ENCODE measurements around the gene PCSK9.

The PCSK9 gene

DNA sequence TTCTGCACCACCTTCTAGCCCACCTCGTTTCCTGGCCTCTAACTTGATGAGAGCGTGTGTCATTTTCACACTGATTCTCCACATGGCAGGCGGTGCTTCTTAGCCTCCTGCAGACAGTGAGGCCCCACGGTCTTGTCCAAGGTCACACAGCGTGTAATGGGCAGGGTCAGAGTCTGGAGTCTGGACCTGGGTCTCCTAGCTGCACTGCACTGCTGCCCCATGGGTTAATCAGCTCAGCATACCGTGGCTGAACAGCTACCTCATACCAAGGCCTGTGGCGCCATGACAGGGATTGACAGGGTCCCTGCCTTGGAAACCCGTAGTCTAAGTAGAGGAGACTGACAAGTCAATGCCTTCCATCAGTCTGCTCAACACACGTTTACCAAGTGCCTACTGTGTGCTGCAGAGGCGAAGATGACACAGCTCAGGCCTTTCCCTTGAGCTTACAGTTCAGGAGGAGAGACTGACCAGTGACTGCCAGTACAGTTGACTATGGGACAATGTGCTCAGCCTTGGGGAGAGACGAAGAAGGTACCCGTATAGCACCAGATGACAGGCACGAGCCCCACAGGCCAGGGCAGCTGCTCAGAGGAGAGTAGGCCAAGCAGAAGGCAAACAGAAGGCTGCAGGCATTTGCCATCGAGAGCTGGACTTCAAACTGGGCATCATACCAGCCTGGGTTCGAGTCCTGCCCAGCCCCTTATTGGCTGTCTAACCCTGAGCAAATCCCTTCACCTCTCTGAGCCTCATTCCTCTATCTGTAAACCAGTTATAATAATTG, 5.5 kb downstream of the PCSK9 start:
- peaks cover 6% of the 10 kb centered on the region; the same call in 1 of the 2 replicates for H3K4me1 ChIP-seq (ENCODE audit: insufficient read depth, low read length)
- no peak overlapping the region for H3K9ac ChIP-seq (ENCODE audit: low read depth, low read length)
- no peaks in the 10 kb centered on the region for H3K36me3 ChIP-seq (ENCODE audit: insufficient read depth, low read length)
- H3K9me3 ChIP-seq (ENCODE audit: control insufficient read depth, insufficient read depth, low read length), result no peaks in the 10 kb centered on the region

DNA sequence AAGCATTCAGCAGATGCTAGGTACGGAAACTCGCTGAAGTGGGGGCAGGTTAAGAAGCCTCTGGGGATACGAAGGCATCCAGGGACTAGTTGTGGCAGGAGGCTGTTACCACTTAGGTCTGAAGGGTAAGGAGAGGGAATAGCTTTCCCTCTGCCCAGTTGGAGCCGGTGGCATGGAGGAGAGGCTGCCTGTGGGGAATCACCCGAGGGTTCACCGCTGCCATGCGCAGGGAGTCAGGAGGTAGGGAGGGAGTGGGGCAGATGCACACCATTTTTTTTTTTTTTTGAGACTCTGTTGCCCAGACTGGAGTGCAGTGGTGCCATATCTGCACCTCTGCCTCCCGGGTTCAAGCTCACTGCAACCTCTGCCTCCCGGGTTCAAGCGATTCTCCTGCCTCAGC, 6.1 kb downstream of the PCSK9 start:
- H3K4me1 ChIP-seq (ENCODE audit: insufficient read depth, low read length), result peaks cover 6% of the 10 kb centered on the region; the same call in 1 of the 2 replicates
- H3K9ac ChIP-seq (ENCODE audit: low read depth, low read length), result no peak overlapping the region
- no peaks in the 10 kb centered on the region for H3K9me3 ChIP-seq (ENCODE audit: control insufficient read depth, insufficient read depth, low read length)
- H3K36me3 ChIP-seq (ENCODE audit: insufficient read depth, low read length), result no peaks in the 10 kb centered on the region

DNA sequence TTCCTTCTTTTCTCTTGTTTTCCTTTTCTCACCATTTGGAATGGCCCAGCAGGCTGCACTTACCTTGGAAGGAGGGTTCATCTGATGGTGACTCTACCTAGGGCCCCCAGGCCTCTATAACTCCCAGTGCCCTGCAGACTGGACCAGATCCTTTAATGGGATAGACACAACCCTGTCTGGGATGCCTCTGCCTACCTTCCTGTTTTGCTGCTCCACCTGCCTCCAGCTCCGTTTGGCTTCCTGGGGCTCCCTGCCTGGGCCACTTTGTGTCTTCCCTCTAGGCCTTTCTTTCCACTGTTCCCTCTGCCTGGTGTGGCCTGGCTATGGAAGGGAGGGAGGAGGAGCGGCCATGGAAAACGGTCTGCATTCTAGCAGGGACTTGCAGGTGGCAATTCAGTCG, 7.5 kb downstream of the PCSK9 start:
- Histone ChIP-seq H3K9ac (ENCODE audit: low read depth, low read length) (no peak overlapping the region), H3K4me1 (ENCODE audit: insufficient read depth, low read length) (peaks cover 6% of the 10 kb centered on the region; the same call in 1 of the 2 replicates), H3K36me3 (ENCODE audit: insufficient read depth, low read length) (no peaks in the 10 kb centered on the region), H3K9me3 (ENCODE audit: control insufficient read depth, insufficient read depth, low read length) (no peaks in the 10 kb centered on the region)

GRCh38 chr1:55047611-55048010, 8.3 kb downstream of the PCSK9 start:
- Histone ChIP-seq H3K36me3 (ENCODE audit: insufficient read depth, low read length) (no peaks in the 10 kb centered on the region; the same call in 1 of the 2 replicates), H3K4me1 (ENCODE audit: insufficient read depth, low read length) (peaks cover 4% of the 10 kb centered on the region; the same call in 1 of the 2 replicates), H3K9me3 (ENCODE audit: control insufficient read depth, insufficient read depth, low read length) (no peaks in the 10 kb centered on the region)

GRCh38 chr1:55048453-55049270, 9.3 kb downstream of the PCSK9 start:
- Histone ChIP-seq H3K9me3 (ENCODE audit: control insufficient read depth, insufficient read depth, low read length) (no peaks in the 10 kb centered on the region), H3K36me3 (ENCODE audit: insufficient read depth, low read length) (no peaks in the 10 kb centered on the region; the same call in 1 of the 2 replicates), H3K9ac (ENCODE audit: low read depth, low read length) (no peak overlapping the region), H3K4me1 (ENCODE audit: insufficient read depth, low read length) (no peaks in the 10 kb centered on the region)

More at GRCh38 chr1:55047611-55048010, 8.3 kb downstream of the PCSK9 start:
- no peak overlapping the region for H3K9ac ChIP-seq (ENCODE audit: low read depth, low read length)

DNA sequence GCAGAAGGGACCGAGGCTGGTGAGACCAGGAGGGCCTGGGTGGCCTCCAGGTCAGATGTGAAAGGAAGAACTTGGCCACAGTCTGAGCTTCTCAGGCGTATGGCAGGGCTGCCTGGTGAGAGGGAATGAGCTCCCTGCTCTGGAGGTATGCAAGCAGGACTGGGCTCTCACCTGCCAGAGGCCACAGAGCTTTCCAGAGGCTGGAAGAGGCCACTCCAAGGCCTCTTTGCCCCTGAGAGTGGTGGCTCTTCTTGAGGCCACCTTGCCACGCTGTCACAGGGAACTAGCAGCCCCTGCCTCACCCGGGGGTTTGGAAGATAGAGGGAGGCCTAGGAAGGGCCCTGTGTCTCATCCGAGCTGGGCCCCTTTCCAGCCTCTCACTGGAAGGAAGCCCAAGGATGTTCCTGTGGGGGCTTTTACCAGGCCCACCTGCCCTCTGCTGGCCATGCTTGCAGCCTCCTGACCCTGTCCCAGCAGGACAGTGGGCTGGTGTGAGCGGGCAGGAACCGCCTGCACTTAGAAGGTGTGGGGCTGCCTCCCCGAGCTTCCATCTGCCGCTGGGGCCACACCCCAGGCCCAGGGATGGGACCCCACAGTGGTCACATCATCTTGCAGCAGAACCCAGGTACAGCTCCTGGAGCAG, 10.0 kb downstream of the PCSK9 start:
- no peaks in the 10 kb centered on the region for H3K4me1 ChIP-seq (ENCODE audit: insufficient read depth, low read length)
- H3K36me3 ChIP-seq (ENCODE audit: insufficient read depth, low read length), result no peaks in the 10 kb centered on the region; the same call in 1 of the 2 replicates
- H3K9ac ChIP-seq (ENCODE audit: low read depth, low read length), result no peak overlapping the region
- no peaks in the 10 kb centered on the region for H3K9me3 ChIP-seq (ENCODE audit: control insufficient read depth, insufficient read depth, low read length)

DNA sequence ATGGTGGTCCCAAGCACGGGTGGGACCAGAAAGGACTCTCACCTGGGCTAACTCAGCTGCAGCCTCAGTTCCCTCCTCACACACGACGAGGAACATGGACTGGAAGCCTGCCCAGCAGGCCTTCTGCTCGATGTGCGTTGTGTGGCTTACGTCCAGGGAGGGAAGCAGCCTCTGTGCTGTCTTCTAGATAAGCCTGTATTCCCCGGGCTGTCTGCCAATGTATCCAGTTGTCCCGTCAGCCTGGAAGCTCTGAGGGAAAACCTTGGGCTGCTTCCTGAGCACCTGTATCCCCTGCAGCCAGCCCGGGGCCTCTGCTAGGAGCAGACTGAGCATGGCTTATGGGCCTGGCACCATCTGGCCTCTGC, 10.5 kb downstream of the PCSK9 start:
- Histone ChIP-seq H3K9ac (ENCODE audit: low read depth, low read length) (no peak overlapping the region), H3K36me3 (ENCODE audit: insufficient read depth, low read length) (no peaks in the 10 kb centered on the region; the same call in 1 of the 2 replicates), H3K4me1 (ENCODE audit: insufficient read depth, low read length) (no peaks in the 10 kb centered on the region), H3K9me3 (ENCODE audit: control insufficient read depth, insufficient read depth, low read length) (no peaks in the 10 kb centered on the region)

GRCh38 chr1:55050283-55050682, 10.9 kb downstream of the PCSK9 start:
- Histone ChIP-seq H3K4me1 (ENCODE audit: insufficient read depth, low read length) (no peaks in the 10 kb centered on the region), H3K36me3 (ENCODE audit: insufficient read depth, low read length) (no peaks in the 10 kb centered on the region; the same call in 1 of the 2 replicates), H3K9me3 (ENCODE audit: control insufficient read depth, insufficient read depth, low read length) (no peaks in the 10 kb centered on the region), H3K9ac (ENCODE audit: low read depth, low read length) (no peak overlapping the region)

DNA sequence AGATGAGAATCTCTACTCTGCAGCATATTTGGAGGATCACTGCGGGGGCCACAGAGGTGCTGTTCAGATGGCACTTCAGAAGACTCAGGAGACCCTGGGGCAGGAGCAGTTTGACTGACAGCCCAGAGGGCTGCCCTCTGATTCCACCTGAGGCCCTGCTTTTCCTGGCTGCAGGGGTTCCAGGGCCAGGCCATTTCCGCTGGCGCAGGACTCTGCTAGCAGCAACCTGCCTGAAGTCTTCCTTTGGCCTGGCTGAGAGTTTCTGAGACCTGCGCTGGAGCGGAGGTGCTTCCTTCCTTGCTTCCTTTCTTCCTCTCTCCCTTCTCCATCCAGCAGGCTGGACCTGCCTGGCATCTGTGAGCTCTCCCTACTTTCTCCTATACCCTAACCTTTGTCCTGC, 11.8 kb downstream of the PCSK9 start:
- Histone ChIP-seq H3K9me3 (ENCODE audit: control insufficient read depth, insufficient read depth, low read length) (no peaks in the 10 kb centered on the region), H3K36me3 (ENCODE audit: insufficient read depth, low read length) (no peaks in the 10 kb centered on the region; the same call in 1 of the 2 replicates), H3K4me1 (ENCODE audit: insufficient read depth, low read length) (no peaks in the 10 kb centered on the region), H3K9ac (ENCODE audit: low read depth, low read length) (no peak overlapping the region)

GRCh38 chr1:55051621-55052020, 12.3 kb downstream of the PCSK9 start:
- Histone ChIP-seq H3K36me3 (ENCODE audit: insufficient read depth, low read length) (no peaks in the 10 kb centered on the region; the same call in 1 of the 2 replicates), H3K4me1 (ENCODE audit: insufficient read depth, low read length) (no peaks in the 10 kb centered on the region), H3K9me3 (ENCODE audit: control insufficient read depth, insufficient read depth, low read length) (no peaks in the 10 kb centered on the region), H3K9ac (ENCODE audit: low read depth, low read length) (no peak overlapping the region)

GRCh38 chr1:55052221-55053142, 13.1 kb downstream of the PCSK9 start:
- Histone ChIP-seq H3K9ac (ENCODE audit: low read depth, low read length) (no peak overlapping the region), H3K4me1 (ENCODE audit: insufficient read depth, low read length) (no peaks in the 10 kb centered on the region), H3K9me3 (ENCODE audit: control insufficient read depth, insufficient read depth, low read length) (no peaks in the 10 kb centered on the region), H3K36me3 (ENCODE audit: insufficient read depth, low read length) (no peaks in the 10 kb centered on the region; the same call in 1 of the 2 replicates)

DNA sequence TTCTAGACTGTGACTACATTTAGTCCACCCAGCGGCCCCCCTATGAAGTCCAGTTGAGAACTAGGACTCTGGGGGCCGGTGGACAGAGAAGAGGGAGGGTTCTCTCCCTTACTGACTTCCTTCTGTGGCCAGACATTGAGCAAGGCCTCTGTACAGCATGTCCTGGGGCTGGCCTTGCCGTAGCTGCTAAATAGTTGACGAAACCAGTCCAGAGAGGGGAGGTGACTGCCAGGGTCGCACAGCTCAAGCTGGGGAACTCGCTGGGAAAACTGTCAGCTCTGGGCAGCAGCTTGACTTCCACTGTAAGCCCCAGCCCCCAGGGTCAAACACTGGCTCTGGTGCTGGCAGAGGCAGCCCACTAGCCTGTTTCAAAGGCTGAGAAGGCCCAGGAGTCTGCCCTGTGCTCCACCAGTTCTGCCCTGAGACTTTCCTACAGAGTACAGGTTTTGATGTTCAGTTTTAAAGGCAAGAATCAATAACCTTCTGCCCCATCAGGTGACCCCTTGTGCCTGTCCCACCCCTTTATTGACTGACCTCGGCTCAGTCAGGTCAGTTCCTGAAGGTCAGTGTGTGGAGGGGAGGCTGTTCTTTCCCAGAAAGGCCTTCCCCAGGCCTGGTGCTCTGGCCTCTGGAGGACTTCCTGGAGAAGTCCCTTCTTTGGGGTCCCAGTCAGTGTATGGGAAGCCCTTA, 14.1 kb downstream of the PCSK9 start:
- Histone ChIP-seq H3K4me1 (ENCODE audit: insufficient read depth, low read length) (no peaks in the 10 kb centered on the region), H3K36me3 (ENCODE audit: insufficient read depth, low read length) (no peaks in the 10 kb centered on the region; the same call in 1 of the 2 replicates), H3K9ac (ENCODE audit: low read depth, low read length) (no peak overlapping the region), H3K9me3 (ENCODE audit: control insufficient read depth, insufficient read depth, low read length) (no peaks in the 10 kb centered on the region)

- no peaks in the 10 kb centered on the region; the same call in 1 of the 2 replicates for H3K36me3 ChIP-seq (ENCODE audit: insufficient read depth, low read length)
- no peak overlapping the region for H3K9ac ChIP-seq (ENCODE audit: low read depth, low read length)
- H3K4me1 ChIP-seq (ENCODE audit: insufficient read depth, low read length), result no peaks in the 10 kb centered on the region
- no peaks in the 10 kb centered on the region for H3K9me3 ChIP-seq (ENCODE audit: control insufficient read depth, insufficient read depth, low read length)
Measured at GRCh38 chr1:55054396-55054795, 15.0 kb downstream of the PCSK9 start.

Data from ES-I3 (cell line).